DND-41 (cell line): ENCODE results near the gene MYO3A.

Experiments used
- ATAC-seq: fragments of 200-7000 bp; cut with Tn5 transposase; 3 replicates; pipeline ENCODE4 v1.9.1; 2021; ENCODE audit warnings: low read depth; ENCODE audit not compliant: insufficient read depth
- DNase-seq: peaks from one replicate; pipeline ENCODE4 v3.0.0-alpha.2; 2020
- H2AFZ ChIP-seq: 2 replicates; pipeline ENCODE4 v1.6.0; 2012; ENCODE audit warnings: low read depth, low read length
- H3K27ac ChIP-seq: 2 replicates; pipeline ENCODE4 v1.5.1; 2012; ENCODE audit warnings: low read length, inconsistent platforms
- H3K27me3 ChIP-seq: fragments of 200-600 bp; sonication (generic); 2 replicates; pipeline ENCODE4 v1.6.0; 2012; ENCODE audit warnings: low read length, mild to moderate bottlenecking, inconsistent platforms; ENCODE audit not compliant: insufficient read depth, poor library complexity
- H3K36me3 ChIP-seq: 2 replicates; pipeline ENCODE4 v1.5.1; 2012; ENCODE audit warnings: low read length, inconsistent platforms; ENCODE audit not compliant: insufficient read depth
- H3K4me1 ChIP-seq: 2 replicates; pipeline ENCODE4 v1.5.1; 2012; ENCODE audit warnings: mild to moderate bottlenecking, low read length; ENCODE audit not compliant: insufficient read depth
- H3K4me2 ChIP-seq: 2 replicates; pipeline ENCODE4 v1.6.0; 2012; ENCODE audit warnings: mild to moderate bottlenecking, moderate library complexity, low read length, inconsistent platforms; ENCODE audit not compliant: insufficient read depth
- H3K4me3 ChIP-seq, 2 experiments: fragments of 200-600 bp in 1 of 2; shearing (Covaris generic) in 1 of 2; 2 replicates each; pipeline ENCODE4 v1.5.1; 2012 to 2016; ENCODE audit warnings: inconsistent platforms in 2 of 2, low read length in 2 of 2, mild to moderate bottlenecking in 2 of 2, low read depth in 1 of 2, moderate library complexity in 1 of 2
- H3K79me2 ChIP-seq: 2 replicates; pipeline ENCODE4 v1.6.0; 2012; ENCODE audit warnings: low read length, inconsistent platforms; ENCODE audit not compliant: insufficient read depth
- H3K9ac ChIP-seq: 2 replicates; pipeline ENCODE4 v1.6.0; 2012; ENCODE audit warnings: low read depth, mild to moderate bottlenecking, inconsistent platforms, low read length, moderate library complexity
- H3K9me3 ChIP-seq: 2 replicates; pipeline ENCODE4 v1.5.1; 2012; ENCODE audit warnings: low read length, moderate library complexity, mild to moderate bottlenecking, inconsistent platforms; ENCODE audit not compliant: insufficient read depth, severe bottlenecking
- H4K20me1 ChIP-seq: 2 replicates; pipeline ENCODE4 v1.6.0; 2012; ENCODE audit warnings: low read length; ENCODE audit not compliant: insufficient read depth
- CTCF ChIP-seq: IDR thresholded peaks from 2 replicates; pipeline ENCODE4 v1.5.1; 2012; ENCODE audit warnings: borderline replicate concordance, low read length, moderate library complexity, mild to moderate bottlenecking; ENCODE audit not compliant: poor library complexity, severe bottlenecking; ENCODE audit errors: extremely low read depth
- EZH2 ChIP-seq: IDR thresholded peaks from 3 replicates; pipeline ENCODE4 v1.6.1; 2012; ENCODE audit warnings: borderline replicate concordance, low read depth, mild to moderate bottlenecking, moderate library complexity, low read length, inconsistent platforms; ENCODE audit not compliant: severe bottlenecking

The MYO3A gene

GRCh38 chr10:26043469-26043868 is 109.4 kb downstream of the MYO3A start:
- no peaks in the 10 kb centered on the region for H3K4me1 ChIP-seq
- no peaks in the 10 kb centered on the region for H3K79me2 ChIP-seq
- DNase-seq (no peak), ATAC-seq (no peak)
- no peak for TF ChIP-seq EZH2
- TF ChIP-seq CTCF: no peak
- no peaks in the 10 kb centered on the region for H3K27me3 ChIP-seq
- no peaks in the 10 kb centered on the region for H3K9me3 ChIP-seq
- H3K4me3 ChIP-seq: no peak overlapping the region
- H4K20me1 ChIP-seq: no peaks in the 10 kb centered on the region
- H2AFZ ChIP-seq: no peak overlapping the region
- no peak overlapping the region for H3K9ac ChIP-seq
- H3K27ac ChIP-seq: no peak overlapping the region
- no peak overlapping the region for H3K4me2 ChIP-seq
- no peaks in the 10 kb centered on the region for H3K36me3 ChIP-seq

- H3K79me2 ChIP-seq: no peaks in the 10 kb centered on the region
- H3K36me3 ChIP-seq: no peaks in the 10 kb centered on the region
- no peak overlapping the region for H2AFZ ChIP-seq
- no peaks in the 10 kb centered on the region for H4K20me1 ChIP-seq
- no peak overlapping the region for H3K27ac ChIP-seq
- TF ChIP-seq CTCF (no peak), EZH2 (no peak)
- no peaks in the 10 kb centered on the region for H3K27me3 ChIP-seq
- no peak overlapping the region for H3K4me3 ChIP-seq
- no peaks in the 10 kb centered on the region for H3K4me1 ChIP-seq
- no peaks in the 10 kb centered on the region for H3K9me3 ChIP-seq
- ATAC-seq (no peak), DNase-seq (no peak)
- no peak overlapping the region for H3K4me2 ChIP-seq
- no peak overlapping the region for H3K9ac ChIP-seq
Measured at GRCh38 chr10:26044141-26044749, 110.2 kb downstream of the MYO3A start.

- no peaks in the 10 kb centered on the region for H4K20me1 ChIP-seq
- no peaks in the 10 kb centered on the region for H3K9me3 ChIP-seq
- H3K4me2 ChIP-seq: no peak overlapping the region
- no peaks in the 10 kb centered on the region for H3K27me3 ChIP-seq
- no peaks in the 10 kb centered on the region for H3K36me3 ChIP-seq
- H3K9ac ChIP-seq: no peak overlapping the region
- no peaks in the 10 kb centered on the region for H3K79me2 ChIP-seq
- H3K27ac ChIP-seq: no peak overlapping the region
- H3K4me3 ChIP-seq: no peak overlapping the region
- no peaks in the 10 kb centered on the region for H3K4me1 ChIP-seq
- ATAC-seq (no peak), DNase-seq (no peak)
- TF ChIP-seq CTCF (no peak), EZH2 (no peak)
- H2AFZ ChIP-seq: no peak overlapping the region
Measured at GRCh38 chr10:26046073-26046700, 112.2 kb downstream of the MYO3A start.
